Prostate gland (tissue), 2 donors: ENCODE data around the gene RSPRY1.

Experiments
- POLR2A ChIP-seq: fragments of 450-650 bp; IDR thresholded peaks from one replicate; pipeline ENCODE4 v1.6.1; 2016; ENCODE audit warnings: antibody characterized with exemption, mild to moderate bottlenecking
- TF ChIP-seq, protein P1 (sequence below), 4 experiments: fragments of 200-600 bp in 2 of 4; fragments of 450-650 bp in 2 of 4; sonication (generic) in 2 of 4; IDR thresholded peaks; 1 replicate in 3 of 4; 2 replicates in 1 of 4; pipeline ENCODE4 v1.5.1; 2016 to 2019; ENCODE audit warnings: antibody characterized with exemption in 4 of 4, mild to moderate bottlenecking in 2 of 4, moderate library complexity in 2 of 4

DNA sequence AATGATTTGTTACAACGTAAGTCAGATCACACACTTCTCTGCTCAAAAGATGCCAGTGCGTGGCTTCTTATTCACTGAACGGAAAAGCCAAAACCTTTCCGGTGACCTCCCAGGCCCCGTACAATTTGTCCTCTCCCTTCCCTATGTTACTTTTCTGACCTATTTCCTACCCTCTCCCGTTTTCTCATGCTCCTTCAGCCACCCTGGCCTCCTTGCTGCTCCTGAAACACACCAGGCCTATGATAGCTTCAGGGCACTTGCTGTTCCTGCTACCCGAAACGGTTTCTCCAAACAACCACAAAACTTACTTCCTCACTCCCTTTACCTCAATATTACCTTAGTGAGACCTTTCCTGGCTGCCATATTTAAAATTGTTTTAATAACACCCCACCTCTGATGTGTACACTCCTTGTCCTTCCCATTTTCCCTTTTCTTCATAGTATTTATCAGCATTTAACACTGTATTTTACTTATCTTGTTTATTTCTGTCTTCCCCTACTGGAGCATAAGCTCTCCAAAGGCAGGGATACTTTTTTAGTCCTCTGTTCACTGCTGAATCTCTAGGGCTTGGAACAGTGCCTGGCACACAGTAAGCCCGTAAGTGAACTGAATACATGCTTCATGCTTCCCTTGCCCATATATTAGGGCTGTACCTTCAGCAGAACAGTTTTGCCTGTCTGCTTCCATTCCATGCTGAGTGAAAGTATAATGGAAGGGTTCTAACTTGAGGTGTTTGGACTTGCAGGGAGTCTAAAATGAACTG lies 48.0 kb downstream of the RSPRY1 start:
- TF ChIP-seq, protein P1, sequence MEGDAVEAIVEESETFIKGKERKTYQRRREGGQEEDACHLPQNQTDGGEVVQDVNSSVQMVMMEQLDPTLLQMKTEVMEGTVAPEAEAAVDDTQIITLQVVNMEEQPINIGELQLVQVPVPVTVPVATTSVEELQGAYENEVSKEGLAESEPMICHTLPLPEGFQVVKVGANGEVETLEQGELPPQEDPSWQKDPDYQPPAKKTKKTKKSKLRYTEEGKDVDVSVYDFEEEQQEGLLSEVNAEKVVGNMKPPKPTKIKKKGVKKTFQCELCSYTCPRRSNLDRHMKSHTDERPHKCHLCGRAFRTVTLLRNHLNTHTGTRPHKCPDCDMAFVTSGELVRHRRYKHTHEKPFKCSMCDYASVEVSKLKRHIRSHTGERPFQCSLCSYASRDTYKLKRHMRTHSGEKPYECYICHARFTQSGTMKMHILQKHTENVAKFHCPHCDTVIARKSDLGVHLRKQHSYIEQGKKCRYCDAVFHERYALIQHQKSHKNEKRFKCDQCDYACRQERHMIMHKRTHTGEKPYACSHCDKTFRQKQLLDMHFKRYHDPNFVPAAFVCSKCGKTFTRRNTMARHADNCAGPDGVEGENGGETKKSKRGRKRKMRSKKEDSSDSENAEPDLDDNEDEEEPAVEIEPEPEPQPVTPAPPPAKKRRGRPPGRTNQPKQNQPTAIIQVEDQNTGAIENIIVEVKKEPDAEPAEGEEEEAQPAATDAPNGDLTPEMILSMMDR (IDR thresholded peaks at IDR 0.05), result no peak
- no peak for TF ChIP-seq POLR2A
